ENCODE data around the gene FHIT.
"Not testable (repeated sequence)": the region's sequence is repeated elsewhere in the genome, so short reads cannot be mapped to it uniquely, and the experiment has no call there.

FHIT gene

DNA sequence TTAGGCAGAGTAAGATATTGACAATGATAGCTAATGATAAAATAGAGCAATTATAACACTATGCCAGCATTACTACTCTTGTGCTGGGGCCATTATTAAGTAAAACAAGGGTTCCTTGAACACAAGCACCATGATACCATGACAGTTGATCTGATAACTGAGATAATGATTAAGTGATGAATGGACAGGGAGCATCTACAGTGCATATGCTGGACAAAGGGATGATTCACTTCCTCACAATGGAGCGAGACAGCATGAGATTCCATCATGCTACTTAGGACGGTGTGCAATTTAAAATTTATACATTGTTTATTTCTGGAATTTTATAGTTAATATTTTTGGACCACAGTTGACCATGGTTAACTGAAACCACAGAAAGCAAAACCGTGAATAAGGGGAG lies 156.6 kb downstream of the FHIT start:
- no peak for DNase-seq

DNA sequence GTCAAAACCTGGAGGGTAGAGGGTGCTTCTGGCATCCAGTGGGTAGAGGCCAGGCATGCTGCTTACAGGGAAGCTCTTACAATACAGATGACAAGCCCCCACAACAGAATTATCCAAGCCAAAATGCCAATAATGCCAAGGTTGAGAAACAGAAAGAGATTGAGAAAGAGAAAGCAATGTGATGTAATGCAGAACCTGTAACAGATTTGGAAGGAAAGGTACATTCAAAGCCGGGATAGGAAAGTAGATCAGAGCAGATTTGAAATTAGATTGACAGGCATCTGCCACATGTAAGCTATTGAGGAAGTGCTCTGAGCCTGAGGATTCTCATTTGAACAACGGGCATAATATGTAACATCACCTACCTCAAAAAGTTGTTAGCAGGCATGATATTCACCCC lies 157.9 kb downstream of the FHIT start:
- DNase-seq: no peak

DNA sequence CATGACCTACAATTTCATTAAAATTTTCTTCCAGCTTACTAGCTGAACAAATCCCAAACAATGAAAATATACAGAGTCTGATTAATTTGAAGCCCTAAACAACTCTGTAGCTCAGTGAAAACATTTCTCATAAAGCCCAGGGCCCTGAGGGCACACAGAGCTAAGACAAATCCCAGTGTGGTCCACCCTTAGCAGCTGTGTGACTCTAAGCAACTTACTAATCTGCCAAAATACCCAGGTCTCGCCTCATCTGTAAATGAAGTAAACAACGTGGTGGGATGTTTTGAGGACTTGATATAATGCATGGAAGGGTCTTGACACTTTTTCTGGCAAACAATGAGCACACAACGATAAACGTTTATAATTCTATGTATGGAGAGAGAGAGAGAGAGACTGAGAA lies 158.4 kb downstream of the FHIT start:
- DNase-seq: no peak

GRCh38 chr3:61090389-61091169 lies 160.7 kb downstream of the FHIT start:
- no peak for DNase-seq

DNA sequence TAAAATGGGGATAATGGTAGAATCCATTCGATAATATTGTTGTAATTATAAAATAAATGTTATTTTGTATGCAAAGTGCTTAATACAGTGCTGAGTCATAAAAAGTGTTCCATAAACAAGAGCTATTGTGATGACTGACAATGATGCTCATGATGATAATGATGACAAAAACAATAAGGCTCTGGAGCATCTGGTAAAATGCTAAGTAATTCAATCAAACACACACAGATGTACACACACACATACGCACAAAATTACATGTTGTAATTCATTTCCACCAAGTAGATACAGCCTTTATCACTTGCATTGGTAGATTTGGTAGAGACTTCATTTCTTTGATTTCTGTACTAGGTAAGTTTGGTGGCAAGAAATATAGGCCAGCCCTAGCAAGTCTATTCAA lies 163.8 kb downstream of the FHIT start:
- DNase-seq: no peak

- no peak for DNase-seq
These were observed 169.7 kb downstream of the FHIT start for GRCh38 chr3:61081554-61081953.

GRCh38 chr3:61080737-61081445 lies 170.4 kb downstream of the FHIT start:
- peak; percentile 15 for DNase-seq

- no peak for DNase-seq
These were observed 173.1 kb downstream of the FHIT start for GRCh38 chr3:61078048-61078752.

DNA sequence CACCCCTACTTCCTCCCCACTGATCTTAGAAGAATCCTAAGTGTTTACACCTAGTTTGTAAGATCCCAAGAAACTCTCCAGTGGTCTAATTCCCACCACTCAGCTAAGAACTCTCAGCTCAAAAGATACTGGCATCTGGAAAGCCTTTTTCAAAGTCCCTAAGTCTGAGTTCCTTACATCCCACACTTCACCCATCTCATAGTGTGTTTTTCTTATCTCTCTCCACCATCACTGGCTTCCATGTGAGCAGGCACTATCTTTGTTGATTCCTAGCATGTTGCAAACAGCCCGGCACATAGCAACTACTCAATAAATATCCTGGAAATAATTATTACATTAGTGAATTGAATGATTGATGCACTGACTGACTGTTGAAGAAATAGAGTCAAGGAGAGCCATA lies 173.7 kb downstream of the FHIT start:
- DNase-seq: no peak

- DNase-seq: no peak
These were observed 176.5 kb downstream of the FHIT start for GRCh38 chr3:61074783-61075182.

DNA sequence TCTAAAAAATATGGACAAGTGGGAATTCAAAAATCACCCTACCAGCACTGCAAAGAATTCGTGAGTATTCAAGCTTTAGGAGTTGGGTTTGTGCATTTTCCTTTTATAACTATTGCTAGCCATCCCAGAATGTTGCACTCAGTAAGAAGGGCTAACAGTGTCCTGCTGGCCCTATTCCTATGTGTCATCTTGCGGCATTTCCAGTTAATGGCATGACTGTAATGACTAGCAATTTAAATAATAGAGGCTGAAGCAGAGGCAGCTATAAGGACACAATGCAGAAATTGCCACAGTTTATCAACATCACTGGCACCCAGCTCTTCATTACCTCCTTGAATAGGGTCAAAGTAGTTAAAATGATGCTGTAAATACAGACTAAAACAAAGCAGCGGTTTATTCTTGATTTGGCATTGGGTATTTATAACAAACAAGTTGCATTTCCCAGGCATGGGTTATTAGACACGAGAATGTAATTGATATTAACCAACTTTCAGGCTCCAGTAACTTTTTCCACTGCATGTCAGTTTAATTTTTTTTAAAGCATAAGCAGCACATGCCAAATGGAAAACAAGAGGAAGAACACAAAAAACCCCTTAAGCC lies 177.6 kb downstream of the FHIT start:
- no peak for DNase-seq

DNA sequence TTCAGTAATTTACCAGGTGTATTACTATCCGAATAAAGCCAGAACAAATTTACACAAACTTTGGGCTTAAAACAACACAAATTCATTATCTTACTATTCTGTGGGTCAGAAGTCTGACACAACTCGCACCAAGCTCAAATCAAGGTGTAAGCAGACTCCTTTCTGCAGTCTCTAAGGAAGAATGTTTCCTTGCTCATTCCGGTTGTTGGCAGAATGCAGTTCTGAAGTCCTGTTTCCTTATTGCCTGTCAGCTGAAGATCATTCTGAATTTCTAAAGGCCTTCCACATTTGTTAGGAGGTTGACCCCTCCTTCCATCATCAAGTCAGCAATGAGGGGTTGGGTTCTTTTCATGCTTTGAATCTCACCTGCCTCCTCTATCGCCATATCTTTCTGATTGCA lies 183.2 kb downstream of the FHIT start:
- DNase-seq: no peak

- DNase-seq: no peak
These were observed 184.5 kb downstream of the FHIT start for GRCh38 chr3:61066800-61067199.

- not testable (repeated sequence) for DNase-seq
These were observed 185.0 kb downstream of the FHIT start for GRCh38 chr3:61066222-61066621.

DNA sequence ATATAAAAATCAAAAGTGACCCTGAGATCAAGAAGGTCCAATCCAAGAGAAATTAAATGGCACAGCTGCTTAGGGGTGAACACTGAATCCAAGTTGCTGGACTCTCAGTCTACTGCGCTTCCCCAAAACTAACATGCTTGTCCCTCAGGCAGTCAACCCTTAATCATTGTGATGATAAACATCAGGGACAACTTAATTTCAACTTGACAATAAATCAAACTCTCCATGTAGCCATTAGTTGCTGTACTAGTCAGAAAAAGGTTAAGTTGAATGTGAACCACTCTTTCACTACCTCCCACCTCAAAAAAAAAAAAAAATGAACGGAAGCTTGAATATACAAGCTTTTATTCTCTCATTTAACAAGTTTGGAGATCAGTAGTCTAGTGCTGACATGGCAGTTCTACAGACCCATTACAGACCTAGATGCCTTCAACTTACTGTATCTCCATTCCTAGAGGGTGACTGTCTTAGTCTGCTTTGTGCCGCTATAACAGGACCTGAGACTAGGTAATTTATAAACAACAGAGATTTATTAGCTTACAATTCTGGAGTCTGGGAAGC lies 185.7 kb downstream of the FHIT start:
- DNase-seq: no peak

GRCh38 chr3:61061092-61061723 lies 190.0 kb downstream of the FHIT start:
- DNase-seq: no peak

DNA sequence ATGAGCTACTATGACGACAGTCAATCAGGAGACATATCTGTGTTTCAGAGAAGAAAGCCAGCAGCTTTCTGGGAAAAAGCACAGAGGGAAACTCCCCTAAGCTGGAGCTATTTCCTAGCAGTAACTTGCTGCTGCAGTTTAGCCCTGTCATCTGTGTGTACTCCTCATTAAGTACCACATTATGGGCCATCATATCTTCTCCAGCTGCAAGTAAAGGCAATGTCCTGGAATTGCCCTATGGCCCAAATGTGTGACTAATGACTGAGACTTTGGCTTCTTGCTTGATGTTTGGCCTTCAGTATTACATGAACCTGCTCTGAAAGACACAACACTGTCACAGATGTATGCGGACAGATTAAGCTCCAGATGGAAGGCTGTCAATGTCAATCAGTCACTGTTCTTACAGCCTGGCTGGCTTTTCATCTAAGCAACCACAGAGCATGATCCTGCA lies 190.8 kb downstream of the FHIT start:
- DNase-seq: no peak

DNA sequence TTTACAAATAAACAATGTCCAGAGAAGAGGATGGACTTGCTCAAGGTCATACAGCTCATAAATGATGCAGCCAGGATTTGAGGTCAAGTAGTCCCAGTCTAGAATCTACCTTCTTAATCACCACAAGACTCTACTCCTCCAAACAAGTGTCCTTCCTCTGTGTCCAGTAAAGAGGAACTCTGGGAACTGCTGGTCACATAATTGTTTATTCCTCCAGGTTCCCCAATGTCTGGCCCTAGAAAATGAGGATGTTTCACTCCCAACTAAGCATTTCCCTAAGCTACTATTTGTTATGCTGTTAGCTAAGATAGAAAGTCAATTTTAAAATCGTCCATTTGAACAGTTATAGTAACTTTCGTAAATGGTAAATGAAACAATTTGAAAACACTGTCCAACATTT lies 192.4 kb downstream of the FHIT start:
- no peak for DNase-seq

DNA sequence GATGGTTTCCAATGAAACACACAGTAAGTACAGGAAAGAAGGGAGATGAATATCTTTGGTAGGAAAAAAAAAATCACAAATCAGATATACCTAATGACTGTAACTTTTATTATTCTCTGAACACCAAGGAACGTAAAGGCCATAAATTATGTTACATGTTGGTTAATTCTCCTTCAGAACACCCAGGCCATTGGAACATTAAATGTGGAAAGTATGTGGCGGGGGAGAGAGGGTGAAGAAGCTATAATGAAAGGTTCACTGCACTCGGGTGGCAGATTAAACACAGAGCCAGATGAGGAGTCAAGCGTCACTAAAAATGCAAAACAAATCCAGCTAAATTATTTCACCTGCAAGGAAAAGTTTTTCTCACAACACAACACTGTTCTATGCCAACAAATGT lies 193.8 kb downstream of the FHIT start:
- DNase-seq: no peak

GRCh38 chr3:61055447-61055846 lies 195.8 kb downstream of the FHIT start:
- no peak for DNase-seq

DNA sequence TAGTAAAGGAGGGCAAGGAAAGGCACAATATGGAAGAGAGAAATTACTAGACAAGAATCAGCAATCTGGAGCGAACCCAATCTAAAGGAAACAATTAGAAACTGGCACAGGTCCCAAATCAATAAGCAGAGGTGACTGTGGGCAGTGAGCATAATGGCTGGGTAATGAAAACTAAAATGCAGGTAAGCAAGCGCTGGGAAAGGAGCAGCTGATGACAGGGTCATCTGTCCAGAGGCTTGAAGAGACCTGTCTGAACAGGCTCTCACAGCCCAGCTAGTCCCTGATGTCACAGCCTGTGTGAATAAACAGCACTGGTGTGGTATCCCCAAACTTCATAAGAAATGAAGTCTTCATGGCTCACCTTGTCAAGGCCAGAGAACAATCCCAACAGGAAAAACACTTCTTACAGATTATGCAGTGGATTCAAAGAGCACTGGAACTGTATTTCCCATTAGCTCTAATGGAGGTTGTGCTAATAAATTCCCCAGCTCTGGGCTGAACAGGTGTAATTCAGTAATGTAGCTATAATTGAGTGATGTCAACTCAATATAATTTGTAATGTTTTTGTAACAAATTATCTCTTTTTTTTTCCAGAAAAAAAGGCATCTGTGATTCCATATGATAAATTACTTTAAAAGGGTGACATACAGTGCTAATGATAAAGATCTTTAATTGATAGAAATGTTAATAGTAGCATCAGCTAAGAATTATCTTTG lies 197.3 kb downstream of the FHIT start:
- no peak for DNase-seq

DNA sequence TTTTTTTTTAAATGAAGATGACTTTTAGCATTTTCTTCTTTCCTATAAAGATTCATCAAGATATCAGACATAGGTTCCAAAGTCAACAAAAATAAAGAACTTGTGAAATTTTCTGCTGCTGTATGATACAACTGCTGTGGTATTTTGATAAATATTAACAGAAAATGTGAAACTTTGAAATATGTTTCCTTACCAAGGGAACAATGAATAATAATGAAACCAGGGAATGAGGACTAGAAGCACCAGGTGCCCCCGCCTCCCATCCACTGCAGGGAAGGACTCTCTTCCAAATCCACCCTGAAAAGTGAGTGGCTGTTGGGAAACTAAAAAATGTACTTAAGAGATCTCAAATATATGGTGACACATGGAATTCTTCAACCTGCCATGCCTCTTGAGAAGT lies 198.4 kb downstream of the FHIT start:
- DNase-seq: no peak
